ENCODE data around the gene MYO15B.

Gene MYO15B

DNA sequence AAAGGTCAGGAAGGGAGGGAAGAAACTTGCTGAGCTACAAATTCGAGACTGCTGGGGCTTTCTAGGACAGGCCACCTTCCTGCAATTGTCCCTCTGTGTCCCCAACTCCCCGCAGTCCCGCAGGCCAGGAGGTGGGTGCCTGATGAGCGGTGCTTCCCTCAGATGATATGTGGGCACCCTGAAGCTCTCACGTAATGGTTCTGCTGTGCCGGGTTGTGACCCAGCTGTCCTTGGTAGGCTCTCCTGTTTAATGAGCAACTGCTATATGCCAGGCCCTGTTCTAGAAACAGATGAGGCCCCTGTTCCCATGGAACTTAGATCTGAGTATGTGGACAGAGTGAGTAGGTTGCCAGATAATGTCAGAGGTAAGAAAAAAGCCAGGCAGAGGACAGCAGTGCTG, 22.0 kb upstream of the MYO15B start:
- TF ChIP-seq, protein P1, sequence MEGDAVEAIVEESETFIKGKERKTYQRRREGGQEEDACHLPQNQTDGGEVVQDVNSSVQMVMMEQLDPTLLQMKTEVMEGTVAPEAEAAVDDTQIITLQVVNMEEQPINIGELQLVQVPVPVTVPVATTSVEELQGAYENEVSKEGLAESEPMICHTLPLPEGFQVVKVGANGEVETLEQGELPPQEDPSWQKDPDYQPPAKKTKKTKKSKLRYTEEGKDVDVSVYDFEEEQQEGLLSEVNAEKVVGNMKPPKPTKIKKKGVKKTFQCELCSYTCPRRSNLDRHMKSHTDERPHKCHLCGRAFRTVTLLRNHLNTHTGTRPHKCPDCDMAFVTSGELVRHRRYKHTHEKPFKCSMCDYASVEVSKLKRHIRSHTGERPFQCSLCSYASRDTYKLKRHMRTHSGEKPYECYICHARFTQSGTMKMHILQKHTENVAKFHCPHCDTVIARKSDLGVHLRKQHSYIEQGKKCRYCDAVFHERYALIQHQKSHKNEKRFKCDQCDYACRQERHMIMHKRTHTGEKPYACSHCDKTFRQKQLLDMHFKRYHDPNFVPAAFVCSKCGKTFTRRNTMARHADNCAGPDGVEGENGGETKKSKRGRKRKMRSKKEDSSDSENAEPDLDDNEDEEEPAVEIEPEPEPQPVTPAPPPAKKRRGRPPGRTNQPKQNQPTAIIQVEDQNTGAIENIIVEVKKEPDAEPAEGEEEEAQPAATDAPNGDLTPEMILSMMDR (IDR thresholded peaks at IDR 0.05; ENCODE audit: low read depth, low read length), result no peak

DNA sequence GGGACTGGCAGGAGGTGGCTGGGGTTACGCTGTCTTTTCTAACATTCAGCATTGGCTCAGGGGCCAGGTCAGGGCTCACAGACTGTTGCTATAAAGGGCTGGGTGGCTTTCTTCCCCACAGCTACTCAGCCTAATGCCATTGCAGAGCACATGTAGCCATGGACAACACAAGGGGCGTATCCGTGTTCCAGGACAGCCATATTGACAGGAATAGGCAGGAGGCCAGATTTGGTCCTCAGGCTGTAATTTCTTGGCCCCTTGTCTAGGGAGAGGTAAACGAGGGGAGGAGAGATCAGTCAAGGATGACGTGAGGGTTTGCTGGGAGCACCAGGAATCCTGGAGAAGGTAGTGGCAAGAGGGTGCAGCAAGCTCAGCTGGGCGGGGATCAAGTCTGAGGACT, 21.2 kb upstream of the MYO15B start:
- TF ChIP-seq, protein P1 (IDR thresholded peaks at IDR 0.05; ENCODE audit: low read depth, low read length), result no peak
- no peak overlapping the region for H3K4me3 ChIP-seq (replicated peaks in 1 of 2; ENCODE audit: low read depth in 2 of 2, low read length in 2 of 2)
- DNase-seq (ENCODE audit: low read depth in 2 of 2), result no peak

More for the DNA sequence above, 22.0 kb upstream of the MYO15B start:
- DNase-seq (ENCODE audit: low read depth in 2 of 2), result no peak
- no peak overlapping the region for H3K4me3 ChIP-seq (replicated peaks in 1 of 2; ENCODE audit: low read depth in 2 of 2, low read length in 2 of 2)

DNA sequence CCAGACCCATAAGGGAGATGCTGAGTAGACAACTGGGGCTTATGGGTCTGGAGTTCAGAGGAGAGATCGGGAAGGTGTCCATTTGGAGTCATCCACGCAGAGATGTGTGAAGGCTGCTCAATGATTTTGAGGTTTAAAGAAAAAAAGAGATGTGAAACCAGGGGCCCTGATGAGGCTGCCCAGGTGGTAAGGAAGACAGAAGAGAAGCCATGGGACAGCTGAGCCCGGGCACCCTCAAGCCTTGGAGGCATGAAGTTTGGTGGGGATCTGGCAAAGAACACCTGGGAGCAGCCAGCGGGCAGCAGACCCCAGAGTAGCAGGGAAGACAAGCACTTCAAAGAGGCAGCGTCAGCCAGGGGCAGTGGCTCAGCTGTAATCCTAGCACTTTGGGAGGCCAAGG, 20.8 kb upstream of the MYO15B start:
- no peak overlapping the region for H3K4me3 ChIP-seq (replicated peaks in 1 of 2; ENCODE audit: low read depth in 2 of 2, low read length in 2 of 2)
- TF ChIP-seq, protein P1 (IDR thresholded peaks at IDR 0.05; ENCODE audit: low read depth, low read length), result no peak
- no peak for DNase-seq (ENCODE audit: low read depth in 2 of 2)

DNA sequence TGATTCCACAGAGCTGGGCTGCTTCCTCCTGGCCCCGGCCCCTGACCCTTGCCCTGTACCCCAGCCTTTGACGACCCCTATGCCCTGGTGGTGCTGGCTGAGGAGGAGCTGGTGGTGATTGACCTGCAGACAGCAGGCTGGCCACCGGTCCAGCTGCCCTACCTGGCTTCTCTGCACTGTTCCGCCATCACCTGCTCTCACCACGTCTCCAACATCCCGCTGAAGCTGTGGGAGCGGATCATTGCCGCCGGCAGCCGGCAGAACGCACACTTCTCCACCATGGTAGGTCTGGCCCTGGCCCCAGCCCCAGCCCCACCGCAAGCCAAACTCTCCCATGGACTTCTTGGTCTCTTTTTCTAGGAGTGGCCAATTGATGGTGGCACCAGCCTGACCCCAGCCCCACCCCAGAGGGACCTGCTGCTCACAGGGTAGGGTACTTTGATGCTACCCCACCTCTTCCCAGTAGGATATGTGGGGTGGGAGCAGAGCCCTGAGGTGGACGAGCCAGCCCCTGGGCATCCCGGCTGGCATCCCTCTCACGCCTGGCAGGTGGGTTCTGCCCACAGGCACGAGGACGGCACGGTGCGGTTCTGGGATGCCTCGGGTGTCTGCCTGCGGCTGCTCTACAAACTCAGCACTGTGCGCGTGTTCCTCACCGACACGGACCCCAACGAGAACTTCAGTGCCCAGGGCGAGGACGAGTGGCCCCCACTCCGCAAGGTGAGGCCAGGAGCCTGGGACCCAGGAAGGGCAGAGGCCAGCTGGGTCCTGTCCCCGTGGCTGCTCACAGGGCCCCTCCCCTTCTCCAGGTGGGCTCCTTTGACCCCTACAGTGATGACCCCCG, 19.0 kb upstream of the MYO15B start:
- DNase-seq (ENCODE audit: low read depth in 2 of 2), result no peak
- TF ChIP-seq, protein P1 (IDR thresholded peaks at IDR 0.05; ENCODE audit: low read depth, low read length), result no peak
- no peak overlapping the region for H3K4me3 ChIP-seq (replicated peaks in 1 of 2; ENCODE audit: low read depth in 2 of 2, low read length in 2 of 2)

DNA sequence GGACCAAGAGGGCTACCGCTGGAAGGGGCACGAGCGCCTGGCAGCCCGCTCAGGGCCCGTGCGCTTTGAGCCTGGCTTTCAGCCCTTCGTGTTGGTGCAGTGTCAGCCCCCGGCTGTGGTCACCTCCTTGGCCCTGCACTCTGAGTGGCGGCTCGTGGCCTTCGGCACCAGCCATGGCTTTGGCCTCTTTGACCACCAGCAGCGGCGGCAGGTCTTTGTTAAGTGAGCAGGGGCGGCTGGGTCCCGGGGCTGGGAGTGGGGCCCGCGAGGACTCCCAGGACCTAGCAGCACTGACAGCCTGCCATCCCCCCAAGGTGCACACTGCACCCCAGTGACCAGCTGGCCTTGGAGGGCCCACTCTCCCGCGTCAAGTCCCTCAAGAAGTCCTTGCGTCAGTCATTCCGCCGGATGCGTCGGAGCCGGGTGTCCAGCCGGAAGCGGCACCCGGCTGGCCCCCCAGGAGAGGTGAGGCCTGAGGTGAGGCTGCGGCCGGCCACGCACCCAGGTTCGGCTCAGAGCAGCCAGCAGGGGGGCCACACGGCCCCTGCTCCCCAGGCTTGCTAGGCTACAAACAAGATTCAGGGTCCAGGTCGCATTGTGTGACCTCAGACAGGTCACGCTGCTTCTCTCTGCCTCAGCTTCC, 17.4 kb upstream of the MYO15B start:
- TF ChIP-seq, protein P1 (IDR thresholded peaks at IDR 0.05; ENCODE audit: low read depth, low read length), result no peak
- DNase-seq (ENCODE audit: low read depth in 2 of 2), result no peak
- H3K4me3 ChIP-seq (replicated peaks in 1 of 2; ENCODE audit: low read depth in 2 of 2, low read length in 2 of 2), result no peak overlapping the region

DNA sequence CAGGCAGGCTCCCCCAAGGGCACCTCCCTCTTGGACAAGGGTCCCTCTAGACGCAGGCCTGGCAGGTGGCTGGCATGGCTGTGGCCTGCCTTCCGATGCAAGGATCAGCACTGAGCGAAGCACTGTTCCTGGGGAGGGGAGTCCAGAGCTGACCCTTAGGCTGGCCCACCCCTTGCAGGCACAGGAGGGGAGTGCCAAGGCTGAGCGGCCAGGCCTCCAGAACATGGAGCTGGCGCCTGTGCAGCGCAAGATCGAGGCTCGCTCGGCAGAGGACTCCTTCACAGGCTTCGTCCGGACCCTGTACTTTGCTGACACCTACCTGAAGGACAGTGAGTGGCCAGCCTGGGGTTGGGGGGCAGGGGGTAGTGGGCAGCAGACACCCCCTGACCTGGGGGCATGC, 16.8 kb upstream of the MYO15B start:
- TF ChIP-seq, protein P1 (IDR thresholded peaks at IDR 0.05; ENCODE audit: low read depth, low read length), result no peak
- no peak for DNase-seq (ENCODE audit: low read depth in 2 of 2)
- no peak overlapping the region for H3K4me3 ChIP-seq (replicated peaks in 1 of 2; ENCODE audit: low read depth in 2 of 2, low read length in 2 of 2)
